H9 (cell line): Measurements from ENCODE around the gene CFAP157. TPM values are rescaled to one million over a fixed set of nuclear protein-coding genes. Genes with fewer than 3 reads are reported as not detected.

Experiments
- DNase-seq: peaks from one replicate; pipeline ENCODE4 v3.0.0-alpha.2; 2017
- H2AFZ ChIP-seq: one replicate; pipeline ENCODE4 v1.6.1; 2013; ENCODE audit warnings: mild to moderate bottlenecking, low read length, control low read depth, moderate library complexity
- H2AK5ac ChIP-seq: 2 replicates; pipeline ENCODE4 v1.6.1; 2013; ENCODE audit warnings: low read length, control low read depth, mixed read lengths; ENCODE audit not compliant: insufficient read length
- H2BK120ac ChIP-seq: one replicate; pipeline ENCODE4 v1.6.1; 2013; ENCODE audit warnings: low read depth, mild to moderate bottlenecking, low read length, control low read depth, inconsistent platforms; ENCODE audit not compliant: poor library complexity, severe bottlenecking
- H2BK12ac ChIP-seq: 2 replicates; pipeline ENCODE4 v1.6.1; 2013; ENCODE audit warnings: low read length, control low read depth, mixed read lengths, low read depth; ENCODE audit not compliant: insufficient read length
- H2BK15ac ChIP-seq: 2 replicates; pipeline ENCODE4 v1.6.1; 2013; ENCODE audit warnings: low read depth, low read length, control low read depth
- H2BK20ac ChIP-seq: one replicate; pipeline ENCODE4 v1.6.1; 2013; ENCODE audit warnings: low read depth, mild to moderate bottlenecking, low read length, control low read depth, inconsistent platforms; ENCODE audit not compliant: poor library complexity, severe bottlenecking
- H2BK5ac ChIP-seq: 2 replicates; pipeline ENCODE4 v1.6.1; 2013; ENCODE audit warnings: low read length, control low read depth, mixed read lengths; ENCODE audit not compliant: insufficient read length
- H3K14ac ChIP-seq: 2 replicates; pipeline ENCODE4 v1.6.1; 2013; ENCODE audit warnings: low read length, control low read depth; ENCODE audit not compliant: insufficient read depth
- H3K18ac ChIP-seq: 2 replicates; pipeline ENCODE4 v1.6.1; 2013; ENCODE audit warnings: low read depth, mild to moderate bottlenecking, mixed read lengths, low read length, control low read depth; ENCODE audit not compliant: insufficient read length
- H3K23ac ChIP-seq: 2 replicates; pipeline ENCODE4 v1.6.1; 2013; ENCODE audit warnings: low read length, control low read depth, mixed read lengths, low read depth; ENCODE audit not compliant: insufficient read length
- H3K23me2 ChIP-seq: 2 replicates; pipeline ENCODE4 v1.6.1; 2013; ENCODE audit warnings: low read depth, mild to moderate bottlenecking, mixed read lengths, low read length, control low read depth; ENCODE audit not compliant: insufficient read length, poor library complexity, severe bottlenecking
- H3K27ac ChIP-seq: 2 replicates; pipeline ENCODE4 v1.5.1; 2013; ENCODE audit warnings: low read length, control low read depth, mixed read lengths, low read depth; ENCODE audit not compliant: insufficient read length
- H3K27me3 ChIP-seq: 2 replicates; pipeline ENCODE4 v1.6.1; 2013; ENCODE audit warnings: low read length, control low read depth, inconsistent platforms; ENCODE audit not compliant: insufficient read depth
- H3K4ac ChIP-seq: 2 replicates; pipeline ENCODE4 v1.6.1; 2013; ENCODE audit warnings: low read depth, mild to moderate bottlenecking, control low read depth, inconsistent platforms, low read length, moderate library complexity
- H3K4me1 ChIP-seq: 2 replicates; pipeline ENCODE4 v1.6.1; 2013; ENCODE audit warnings: low read length, control low read depth, inconsistent platforms; ENCODE audit not compliant: insufficient read depth
- H3K4me2 ChIP-seq: 2 replicates; pipeline ENCODE4 v1.6.1; 2013; ENCODE audit warnings: low read length, control low read depth, mixed read lengths; ENCODE audit not compliant: insufficient read length, insufficient read depth
- H3K56ac ChIP-seq: 2 replicates; pipeline ENCODE4 v1.6.1; 2013; ENCODE audit warnings: low read depth, mild to moderate bottlenecking, mixed read lengths, low read length, control low read depth; ENCODE audit not compliant: insufficient read length
- H3K79me1 ChIP-seq: 2 replicates; pipeline ENCODE4 v1.6.1; 2013; ENCODE audit warnings: low read depth, mild to moderate bottlenecking, moderate library complexity, low read length, control low read depth, inconsistent platforms; ENCODE audit not compliant: insufficient read depth, poor library complexity, severe bottlenecking
- H3K79me2 ChIP-seq: 2 replicates; pipeline ENCODE4 v1.6.1; 2013; ENCODE audit warnings: low read length, control low read depth, inconsistent platforms; ENCODE audit not compliant: insufficient read depth
- H3K9ac ChIP-seq: 2 replicates; pipeline ENCODE4 v1.6.1; 2013; ENCODE audit warnings: low read length, control low read depth, mixed read lengths; ENCODE audit not compliant: insufficient read length; ENCODE audit errors: extremely low read depth
- H3K9me3 ChIP-seq: one replicate; pipeline ENCODE4 v1.6.1; 2013; ENCODE audit warnings: low read depth, low read length, inconsistent platforms; ENCODE audit not compliant: control insufficient read depth
- H3T11ph ChIP-seq: one replicate; pipeline ENCODE4 v1.6.1; 2013; ENCODE audit warnings: mild to moderate bottlenecking, low read length, control low read depth, inconsistent platforms
- H4K20me1 ChIP-seq: one replicate; pipeline ENCODE4 v1.6.1; 2013; ENCODE audit not compliant: control insufficient read depth, insufficient read length, insufficient read depth
- H4K5ac ChIP-seq: 2 replicates; pipeline ENCODE4 v1.6.1; 2013; ENCODE audit warnings: low read depth, mild to moderate bottlenecking, mixed read lengths, low read length, control low read depth; ENCODE audit not compliant: insufficient read length
- H4K8ac ChIP-seq: replicated peaks from 2 replicates; pipeline ENCODE4 v1.6.1; 2013; ENCODE audit warnings: low read length, control low read depth, mixed read lengths, low read depth; ENCODE audit not compliant: insufficient read length
- H4K91ac ChIP-seq: 2 replicates; pipeline ENCODE4 v1.6.1; 2013; ENCODE audit warnings: low read depth, mild to moderate bottlenecking, moderate library complexity, mixed read lengths, low read length, control low read depth; ENCODE audit not compliant: insufficient read length
- H3K27ac Mint-ChIP-seq, 3 experiments: 2 replicates in 2 of 3; 3 replicates in 1 of 3; pipeline ENCODE4 v1.8.0; 2020 to 2021; ENCODE audit warnings: mixed read lengths in 3 of 3, mild to moderate bottlenecking in 1 of 3, moderate library complexity in 1 of 3
- H3K27me3 Mint-ChIP-seq: 2 replicates; pipeline ENCODE4 v1.8.0; 2021; ENCODE audit warnings: low read depth, mild to moderate bottlenecking, moderate library complexity, mixed read lengths
- H3K36me3 Mint-ChIP-seq, 3 experiments: 2 replicates in 2 of 3; 3 replicates in 1 of 3; pipeline ENCODE4 v1.8.0; 2020 to 2021; ENCODE audit warnings: low read depth in 3 of 3, mixed read lengths in 3 of 3; ENCODE audit not compliant: insufficient read depth in 1 of 3
- H3K4me1 Mint-ChIP-seq, 2 experiments: 2 replicates each; pipeline ENCODE4 v1.8.0; 2020; ENCODE audit warnings: mixed read lengths in 2 of 2
- H3K4me3 Mint-ChIP-seq, 2 experiments: 2 replicates in 1 of 2; 3 replicates in 1 of 2; pipeline ENCODE4 v1.8.0; 2020 to 2021; ENCODE audit warnings: mild to moderate bottlenecking in 2 of 2, mixed read lengths in 2 of 2, moderate library complexity in 1 of 2
- H3K9me3 Mint-ChIP-seq, 2 experiments: 2 replicates in 1 of 2; 3 replicates in 1 of 2; pipeline ENCODE4 v1.8.0; 2020; ENCODE audit warnings: mild to moderate bottlenecking in 2 of 2, mixed read lengths in 2 of 2, moderate library complexity in 1 of 2
- CTCF ChIP-seq: fragments of 200-600 bp; sonication (generic); conservative IDR thresholded peaks from 3 replicates; pipeline ENCODE4 v1.8.0; 2021; ENCODE audit warnings: antibody characterized with exemption, mild to moderate bottlenecking
- WGBS: extraction: QIAGEN DNeasy Blood & Tissue Kit; methylation state at CpG from one replicate; pipeline ENCODE4 v1.1.7; 2013; ENCODE audit warnings: missing lambda C conversion rate, low lambda C conversion rate, mixed read lengths; ENCODE audit not compliant: insufficient read length; ENCODE audit errors: extremely low coverage; 5-methylcytosine and 5-hydroxymethylcytosine counted together
- total RNA-seq: library from RNA; stranded (reverse); gene quantifications from 2 replicates; pipeline ENCODE4 v1.2.1, GENCODE V29; 2021

The CFAP157 gene
- total RNA-seq, 1 experiment from 2014 or later, result 0.22 TPM

DNA sequence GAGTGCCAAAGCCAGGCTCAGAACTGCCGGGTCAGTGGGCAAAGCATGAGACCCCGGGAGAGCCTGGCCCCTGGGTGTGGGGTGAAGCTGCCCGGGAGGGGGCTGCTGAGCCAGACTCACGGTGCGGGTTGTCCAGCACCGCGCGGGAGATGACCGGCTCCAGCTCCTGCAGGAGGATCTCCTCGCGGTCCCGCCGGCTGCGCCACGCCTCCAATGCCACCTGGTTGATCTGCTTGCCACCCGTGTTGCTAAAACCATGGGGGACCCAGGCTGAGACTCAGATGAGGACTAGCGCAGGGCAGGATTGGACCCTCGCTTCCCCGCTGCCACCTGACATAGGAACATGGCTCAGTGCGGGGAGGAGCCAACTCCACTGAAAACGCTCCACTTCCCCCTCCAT lies 25.7 kb downstream of the CFAP157 start:
- peaks cover 9 to 10% of the 10 kb centered on the region in 2 experiments for H3K4me1 Mint-ChIP-seq
- H2AFZ ChIP-seq, result no peak overlapping the region
- no peaks in the 10 kb centered on the region; a peak in 1 of 7 replicates for H3K36me3 Mint-ChIP-seq

More for the DNA sequence above, 25.7 kb downstream of the CFAP157 start:
- Histone ChIP-seq H3K27me3 (no peaks in the 10 kb centered on the region), H3K79me1 (no peaks in the 10 kb centered on the region), H3K4ac (no peak overlapping the region), H3K79me2 (no peaks in the 10 kb centered on the region), H3K23ac (no peak overlapping the region), H3K18ac (no peak overlapping the region), H3K9me3 (no peaks in the 10 kb centered on the region), H2AK5ac (no peak overlapping the region), H4K20me1 (no peaks in the 10 kb centered on the region), H4K91ac (no peak overlapping the region), H4K8ac (no peak overlapping the region), H3K27ac (no peak overlapping the region), H2BK20ac (no peak overlapping the region), H3K4me2 (no peak overlapping the region), H3K9ac (no peak overlapping the region), H2BK5ac (no peak overlapping the region), H3K4me1 (no peaks in the 10 kb centered on the region), H4K5ac (no peak overlapping the region), H2BK15ac (no peak overlapping the region), H2BK12ac (no peak overlapping the region), H3K14ac (no peak overlapping the region), H2BK120ac (no peak overlapping the region), H3K56ac (no peak overlapping the region), H3T11ph (no peak overlapping the region), H3K23me2 (no peaks in the 10 kb centered on the region)
- WGBS, result no CpG with 5 or more reads among the region's 21 CpGs
- H3K4me3 Mint-ChIP-seq, result no peak overlapping the region
- peak overlapping the region in 1 of 3 experiments; percentile 69; a peak in 1 of 7 replicates for H3K27ac Mint-ChIP-seq
- H3K27me3 Mint-ChIP-seq, result peaks cover 8% of the 10 kb centered on the region; the same call in 1 of the 2 replicates
- TF ChIP-seq CTCF, result no peak
- no peak for DNase-seq
- no peaks in the 10 kb centered on the region for H3K9me3 Mint-ChIP-seq
